K562 (cell line): ENCODE measurements around the gene NCOA6. TPM values are rescaled to one million over a fixed set of nuclear protein-coding genes. Genes with fewer than 3 reads are reported as not detected.

Experiments
- ARID2 ChIP-seq: fragments of 450-650 bp; IDR thresholded peaks from 2 replicates; pipeline ENCODE4 v1.6.1; 2017; ENCODE audit warnings: antibody characterized with exemption, mild to moderate bottlenecking
- ARNT ChIP-seq, 2 experiments: fragments of 450-650 bp; IDR thresholded peaks; 2 replicates each; pipeline ENCODE4 v1.6.1; 2016; ENCODE audit warnings: mild to moderate bottlenecking in 1 of 2
- BDP1 ChIP-seq: IDR thresholded peaks from 3 replicates; pipeline ENCODE4 v1.6.1; 2011; ENCODE audit not compliant: insufficient read length, insufficient read depth
- BHLHE40 ChIP-seq: IDR thresholded peaks from 2 replicates; pipeline ENCODE4 v1.6.1; 2011; ENCODE audit warnings: low read length, improper control_type of control experiment
- CBX5 ChIP-seq: IDR thresholded peaks from 2 replicates; pipeline ENCODE4 v1.6.1; 2014; ENCODE audit warnings: low read depth, borderline replicate concordance
- CCAR2 ChIP-seq: fragments of 200-400 bp; formaldehyde crosslinking; IDR thresholded peaks from 2 replicates; pipeline ENCODE4 v1.6.1; 2017; ENCODE audit warnings: mild to moderate bottlenecking, low read depth, low read length
- CHD4 ChIP-seq: fragments of 200-600 bp; sonication (generic); IDR thresholded peaks from 3 replicates; pipeline ENCODE4 v1.6.1; 2012; ENCODE audit warnings: low read depth, mild to moderate bottlenecking, mixed read lengths, low read length, inconsistent platforms; ENCODE audit not compliant: insufficient read depth, insufficient replicate concordance, poor library complexity, severe bottlenecking
- EP300 ChIP-seq: IDR thresholded peaks from 2 replicates; pipeline ENCODE4 v1.6.1; 2012; ENCODE audit warnings: low read length, improper control_type of control experiment
- HDAC3 ChIP-seq: fragments of 450-650 bp; IDR thresholded peaks from 2 replicates; pipeline ENCODE4 v1.6.1; 2018; ENCODE audit warnings: borderline replicate concordance, mild to moderate bottlenecking, moderate library complexity; ENCODE audit not compliant: partially characterized antibody
- HMGN3 ChIP-seq: IDR thresholded peaks from 2 replicates; pipeline ENCODE4 v1.6.1; 2011; ENCODE audit warnings: borderline replicate concordance, low read depth, mild to moderate bottlenecking, mixed read lengths, low read length; ENCODE audit not compliant: insufficient read length; ENCODE audit errors: extremely low read depth
- HNRNPK ChIP-seq: fragments of 200-400 bp; formaldehyde crosslinking; IDR thresholded peaks from one replicate; pipeline ENCODE4 v1.6.1; 2018; ENCODE audit warnings: mild to moderate bottlenecking, low read depth, low read length; ENCODE audit not compliant: poor library complexity, severe bottlenecking
- NKRF ChIP-seq: fragments of 450-650 bp; IDR thresholded peaks from 2 replicates; pipeline ENCODE4 v1.6.1; 2016; ENCODE audit warnings: borderline replicate concordance
- NR2F6 ChIP-seq: fragments of 450-650 bp; formaldehyde crosslinking; IDR thresholded peaks from 2 replicates; pipeline ENCODE4 v1.4.0; 2020; ENCODE audit warnings: mild to moderate bottlenecking
- POU5F1 ChIP-seq: fragments of 150-350 bp; IDR thresholded peaks from 2 replicates; pipeline ENCODE4 v1.6.1; 2014; ENCODE audit warnings: borderline replicate concordance, low read length, low read depth, mild to moderate bottlenecking; ENCODE audit not compliant: partially characterized antibody
- SNAPC5 ChIP-seq: fragments of 250-450 bp; sonication (Bioruptor Pico); IDR thresholded peaks from 2 replicates; pipeline ENCODE4 v1.8.0; 2021; ENCODE audit warnings: moderate library complexity, mild to moderate bottlenecking, inconsistent platforms
- STAT5A ChIP-seq: IDR thresholded peaks from 2 replicates; pipeline ENCODE4 v1.6.1; 2012; ENCODE audit warnings: low read length, inconsistent platforms, borderline replicate concordance
- TAF7 ChIP-seq: fragments of 450-650 bp; IDR thresholded peaks from 2 replicates; pipeline ENCODE4 v1.6.1; 2016; ENCODE audit warnings: missing genetic modification characterization, missing compliant biosample characterization
- TAF9B ChIP-seq: fragments of 450-650 bp; IDR thresholded peaks from 2 replicates; pipeline ENCODE4 v1.6.1; 2018; ENCODE audit warnings: mild to moderate bottlenecking; ENCODE audit not compliant: partially characterized antibody
- ZBTB7A ChIP-seq: IDR thresholded peaks from 2 replicates; pipeline ENCODE4 v1.6.1; 2011; ENCODE audit warnings: low read depth, mild to moderate bottlenecking, low read length, moderate library complexity, borderline replicate concordance; ENCODE audit not compliant: control insufficient read depth
- ZNF175 ChIP-seq: fragments of 200-800 bp; sonication (Bioruptor generic); IDR thresholded peaks from 2 replicates; pipeline ENCODE4 v1.6.1; 2016; ENCODE audit warnings: low read depth, mild to moderate bottlenecking, missing genetic modification characterization, missing compliant biosample characterization
- ZNF785 ChIP-seq: fragments of 250-450 bp; sonication (Bioruptor Pico); IDR thresholded peaks from 2 replicates; pipeline ENCODE4 v1.4.0; 2020; ENCODE audit warnings: mild to moderate bottlenecking
- polyA plus RNA-seq, 8 experiments: library from polyadenylated mRNA; depleted of rRNA in 4 of 8; stranded (reverse) in 5 of 8; unstranded in 3 of 8; fragments of >200 nt; fragmentation: Nextera tagmentation in 2 of 8; fragmentation: Illumina TruSeq in 1 of 8; extraction: Ambion mirVana in 2 of 8; extraction: Trizol in 1 of 8; gene quantifications; 2 replicates each; pipeline versions ENCODE4 v1.2.1 to v1.2.3, GENCODE V29; 2011 to 2014; ENCODE audit warnings: inconsistent platforms in 1 of 8, missing spikeins in 1 of 8
- total RNA-seq, 7 experiments: library from RNA; depleted of rRNA in 6 of 7; stranded (reverse); fragments of >200 nt in 6 of 7; fragmentation: Illumina TruSeq in 2 of 7; extraction: Trizol in 2 of 7; gene quantifications; 2 replicates each; pipeline versions ENCODE4 v1.2.1 to v1.2.3, GENCODE V29; 2011 to 2021; ENCODE audit warnings: low replicate concordance in 1 of 7
- TF ChIP-seq, protein P1 (sequence below): sonication (generic); formaldehyde crosslinking; IDR thresholded peaks from 2 replicates; pipeline ENCODE4 v1.5.0; 2020; ENCODE audit warnings: missing genetic modification reagents
- TF ChIP-seq, protein P2 (sequence below), 2 experiments: fragments of 200-800 bp in 1 of 2; sonication (Bioruptor generic) in 1 of 2; sonication (generic) in 1 of 2; formaldehyde crosslinking in 1 of 2; IDR thresholded peaks in 1 of 2; conservative IDR thresholded peaks in 1 of 2; 2 replicates each; pipeline versions ENCODE4 v1.5.0 to v1.6.1; 2016 to 2020; ENCODE audit warnings: missing compliant biosample characterization in 1 of 2, missing genetic modification characterization in 1 of 2, missing genetic modification reagents in 1 of 2

NCOA6 gene
- total and polyA plus RNA-seq, 9 of the 15 experiments (the other 6 are each of a cell fraction or from before 2014, with no cell fraction given), result 6.1 to 25.0 (median 9.5) TPM

GRCh38 chr20:34704177-34705007, 121.1 kb downstream of the NCOA6 start, which contains the start of gene TP53INP2 (continued):
- TF ChIP-seq NKRF (peak; percentile 44; the same call in 1 of the 2 replicates), ARNT (IDR thresholded peaks at IDR 0.05) (no peak), BDP1 (no peak), TAF9B (no peak), TAF7 (tag) (no peak), ZNF785 (no peak), HNRNPK (peak; percentile 97), ARID2 (no peak), NR2F6 (no peak), ZBTB7A (peak; percentile 39; the same call in 1 of the 2 replicates), HMGN3 (peak; percentile 92), ZNF175 (CRISPR knock-in tag) (no peak), CCAR2 (no peak), EP300 (no peak), STAT5A (no peak), BHLHE40 (peak; percentile 77), CBX5 (no peak), SNAPC5 (CRISPR knock-in tag) (no peak), HDAC3 (no peak), CHD4 (no peak), POU5F1 (no peak)
- TF ChIP-seq, protein P1, sequence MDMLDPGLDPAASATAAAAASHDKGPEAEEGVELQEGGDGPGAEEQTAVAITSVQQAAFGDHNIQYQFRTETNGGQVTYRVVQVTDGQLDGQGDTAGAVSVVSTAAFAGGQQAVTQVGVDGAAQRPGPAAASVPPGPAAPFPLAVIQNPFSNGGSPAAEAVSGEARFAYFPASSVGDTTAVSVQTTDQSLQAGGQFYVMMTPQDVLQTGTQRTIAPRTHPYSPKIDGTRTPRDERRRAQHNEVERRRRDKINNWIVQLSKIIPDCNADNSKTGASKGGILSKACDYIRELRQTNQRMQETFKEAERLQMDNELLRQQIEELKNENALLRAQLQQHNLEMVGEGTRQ (CRISPR knock-in tag), result no peak
- TF ChIP-seq, protein P2, sequence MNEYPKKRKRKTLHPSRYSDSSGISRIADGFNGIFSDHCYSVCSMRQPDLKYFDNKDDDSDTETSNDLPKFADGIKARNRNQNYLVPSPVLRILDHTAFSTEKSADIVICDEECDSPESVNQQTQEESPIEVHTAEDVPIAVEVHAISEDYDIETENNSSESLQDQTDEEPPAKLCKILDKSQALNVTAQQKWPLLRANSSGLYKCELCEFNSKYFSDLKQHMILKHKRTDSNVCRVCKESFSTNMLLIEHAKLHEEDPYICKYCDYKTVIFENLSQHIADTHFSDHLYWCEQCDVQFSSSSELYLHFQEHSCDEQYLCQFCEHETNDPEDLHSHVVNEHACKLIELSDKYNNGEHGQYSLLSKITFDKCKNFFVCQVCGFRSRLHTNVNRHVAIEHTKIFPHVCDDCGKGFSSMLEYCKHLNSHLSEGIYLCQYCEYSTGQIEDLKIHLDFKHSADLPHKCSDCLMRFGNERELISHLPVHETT (CRISPR knock-in tag; conservative IDR thresholded peaks at IDR 0.05 in 1 of 2, IDR thresholded peaks at IDR 0.05 in 1 of 2), result peak in 1 of 2 experiments; percentile 94; a peak in 2 of 4 replicates
